HCEC 1CT (cell line): Measurements from ENCODE around the gene FERMT2.

Experiments used
- DNase-seq: peaks from one replicate; pipeline ENCODE4 v3.0.0-alpha.2; 2017

Gene FERMT2

GRCh38 chr14:52821805-52822250, 129.0 kb downstream of the FERMT2 start:
- DNase-seq, result no peak

- DNase-seq, result no peak
These were observed 142.7 kb downstream of the FERMT2 start for GRCh38 chr14:52808101-52808500.
